Daoy (cell line): ENCODE data around the gene ENTREP1. TPM values are rescaled to one million over a fixed set of nuclear protein-coding genes. Genes with fewer than 3 reads are reported as not detected.

Experiments
- total RNA-seq: library from RNA; depleted of rRNA; stranded (reverse); fragments of >200 nt; shearing (Covaris generic); gene quantifications from 2 replicates; pipeline ENCODE4 v1.2.3, GENCODE V29; 2014; rRNA removed

Gene ENTREP1
- total RNA-seq, 1 experiment from 2014 or later = 0.74 TPM

Other genes with a start within 250 kb of the ENTREP1 start
- 60.8 and 69.8 TPM in 2 replicates for gene TJP2, start 150.9 kb upstream of the ENTREP1 start, total RNA-seq